ENCODE measurements around the gene RAB33B.
"Not testable (repeated sequence)": the region's sequence is repeated elsewhere in the genome, so short reads cannot be mapped to it uniquely, and the experiment has no call there.

The RAB33B gene

DNA sequence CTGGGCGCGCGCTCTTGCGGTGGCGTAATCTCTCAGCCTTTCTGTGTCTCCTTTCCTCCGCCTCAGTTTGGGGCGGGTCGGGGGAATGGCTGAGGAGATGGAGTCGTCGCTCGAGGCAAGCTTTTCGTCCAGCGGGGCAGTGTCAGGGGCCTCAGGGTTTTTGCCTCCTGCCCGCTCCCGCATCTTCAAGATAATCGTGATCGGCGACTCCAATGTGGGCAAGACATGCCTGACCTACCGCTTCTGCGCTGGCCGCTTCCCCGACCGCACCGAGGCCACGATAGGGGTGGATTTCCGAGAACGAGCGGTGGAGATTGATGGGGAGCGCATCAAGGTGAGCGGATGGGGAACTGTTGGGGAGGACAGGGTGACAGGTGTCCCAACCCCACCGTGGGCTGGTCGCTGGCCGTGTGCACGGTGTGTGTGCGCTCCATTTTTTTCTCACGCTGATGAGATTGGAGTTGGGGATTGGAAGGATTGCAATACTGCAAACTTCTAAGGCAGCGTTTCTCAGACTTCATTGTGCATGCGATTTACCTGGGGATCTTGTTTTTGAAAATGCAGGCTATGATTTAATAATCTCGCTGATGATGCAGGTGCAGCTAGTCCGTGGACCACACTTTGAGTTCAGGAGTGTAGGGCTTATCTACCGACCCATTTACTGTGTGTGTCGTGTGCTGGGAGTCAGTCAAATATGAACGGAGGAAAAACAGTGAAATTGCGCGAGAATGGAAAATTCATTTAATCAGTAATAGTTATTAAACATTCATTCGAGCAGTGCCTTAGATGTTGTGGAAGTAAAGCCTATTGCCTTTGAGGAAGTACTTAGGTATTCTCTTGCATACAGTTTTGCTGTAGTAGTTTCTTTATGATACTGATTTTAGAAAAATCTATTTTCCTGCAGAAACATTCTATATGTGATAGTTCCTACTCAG lies at the start of gene RAB33B:
Gene RAB33B (plus strand): TSS at position 11 of the 935 bp plus-strand sequence. CDS start 75 bp downstream, at position 86.
- DNase-seq = peak; percentile 53

GRCh38 chr4:139410312-139410711 lies 43.6 kb upstream of the RAB33B start:
- no peak for DNase-seq

DNA sequence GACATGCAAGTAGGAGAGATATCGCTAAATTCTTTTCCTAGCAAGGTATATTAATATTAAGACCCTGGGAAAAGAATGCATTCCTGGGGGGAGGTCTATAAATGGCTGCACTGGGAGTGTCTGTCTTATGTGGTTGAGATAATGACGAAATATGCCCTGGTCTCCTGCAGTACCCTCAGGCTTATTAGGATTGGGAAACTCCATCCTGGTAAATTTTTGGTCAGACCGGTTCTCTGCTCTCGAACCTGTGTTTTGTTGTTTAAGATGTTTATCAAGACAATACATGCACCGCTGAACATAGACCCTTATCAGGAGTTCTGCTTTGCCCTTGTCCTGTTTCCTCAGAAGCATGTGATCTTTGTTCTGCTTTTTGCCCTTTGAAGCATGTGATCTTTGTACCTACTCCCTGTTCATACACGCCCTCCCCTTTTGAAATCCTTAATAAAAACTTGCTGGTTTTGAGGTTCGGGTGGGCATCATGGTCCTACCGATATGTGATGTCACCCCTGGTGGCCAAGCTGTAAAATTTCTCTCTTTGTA lies 39.2 kb upstream of the RAB33B start:
- DNase-seq = not testable (repeated sequence)

GRCh38 chr4:139416073-139416673 lies 37.7 kb upstream of the RAB33B start:
- peak; percentile 54 for DNase-seq

- DNase-seq = peak; percentile 23
These were observed 34.5 kb upstream of the RAB33B start for GRCh38 chr4:139419388-139419914.

GRCh38 chr4:139420652-139421051 lies 33.3 kb upstream of the RAB33B start:
- DNase-seq = no peak

GRCh38 chr4:139436122-139436521 lies 17.8 kb upstream of the RAB33B start:
- DNase-seq = no peak

- DNase-seq = peak; percentile 40
These were observed 15.8 kb upstream of the RAB33B start for GRCh38 chr4:139438141-139438540.

DNA sequence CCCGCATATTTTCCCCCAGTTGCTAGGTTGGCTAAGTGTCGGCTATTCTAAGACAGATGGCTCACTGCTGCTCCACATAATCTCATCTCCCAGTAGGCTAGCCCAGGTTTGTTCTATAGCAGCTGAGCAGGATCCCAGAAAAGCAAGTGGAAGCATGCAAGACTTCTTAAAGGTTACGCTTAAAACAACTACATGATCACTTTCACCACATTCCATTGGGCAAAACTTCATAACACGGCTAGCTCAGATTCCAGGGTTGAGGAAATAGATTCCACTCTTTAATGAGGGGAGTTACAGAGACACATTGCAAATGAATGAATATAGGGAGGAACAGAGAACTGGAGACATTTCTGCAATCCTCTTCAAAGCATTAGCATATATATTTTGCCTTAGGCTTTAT lies 12.9 kb upstream of the RAB33B start:
- peak; percentile 47 for DNase-seq

DNA sequence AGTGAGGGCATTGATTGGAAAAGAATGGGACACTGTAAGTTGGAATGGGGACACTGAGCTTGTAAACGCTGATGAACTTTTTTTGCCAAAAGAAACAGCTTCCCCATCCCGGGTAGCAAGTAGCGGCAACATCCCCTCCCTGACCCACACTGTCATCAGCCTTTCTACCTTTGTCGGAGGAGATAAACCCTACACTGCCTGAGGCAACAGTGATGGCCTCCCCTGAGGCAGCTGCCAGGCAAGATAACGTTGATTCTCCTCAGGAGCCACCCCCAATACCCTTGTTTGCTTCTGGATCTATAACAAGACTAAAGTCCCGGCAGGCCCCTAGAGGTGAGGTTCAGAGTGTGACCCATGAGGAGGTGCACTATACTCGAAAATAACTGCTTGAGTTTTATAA lies 10.3 kb upstream of the RAB33B start:
- no peak for DNase-seq

GRCh38 chr4:139444881-139445280 lies 9.0 kb upstream of the RAB33B start:
- not testable (repeated sequence) for DNase-seq

- DNase-seq = not testable (repeated sequence)
These were observed 6.8 kb upstream of the RAB33B start for GRCh38 chr4:139447078-139447477.

GRCh38 chr4:139450586-139450985 lies 3.3 kb upstream of the RAB33B start:
- DNase-seq = no peak

GRCh38 chr4:139451997-139452396 lies 1.9 kb upstream of the RAB33B start:
- no peak for DNase-seq

- peak; percentile 82 for DNase-seq
These were observed 915 bp upstream of the RAB33B start for GRCh38 chr4:139453041-139453370.

DNA sequence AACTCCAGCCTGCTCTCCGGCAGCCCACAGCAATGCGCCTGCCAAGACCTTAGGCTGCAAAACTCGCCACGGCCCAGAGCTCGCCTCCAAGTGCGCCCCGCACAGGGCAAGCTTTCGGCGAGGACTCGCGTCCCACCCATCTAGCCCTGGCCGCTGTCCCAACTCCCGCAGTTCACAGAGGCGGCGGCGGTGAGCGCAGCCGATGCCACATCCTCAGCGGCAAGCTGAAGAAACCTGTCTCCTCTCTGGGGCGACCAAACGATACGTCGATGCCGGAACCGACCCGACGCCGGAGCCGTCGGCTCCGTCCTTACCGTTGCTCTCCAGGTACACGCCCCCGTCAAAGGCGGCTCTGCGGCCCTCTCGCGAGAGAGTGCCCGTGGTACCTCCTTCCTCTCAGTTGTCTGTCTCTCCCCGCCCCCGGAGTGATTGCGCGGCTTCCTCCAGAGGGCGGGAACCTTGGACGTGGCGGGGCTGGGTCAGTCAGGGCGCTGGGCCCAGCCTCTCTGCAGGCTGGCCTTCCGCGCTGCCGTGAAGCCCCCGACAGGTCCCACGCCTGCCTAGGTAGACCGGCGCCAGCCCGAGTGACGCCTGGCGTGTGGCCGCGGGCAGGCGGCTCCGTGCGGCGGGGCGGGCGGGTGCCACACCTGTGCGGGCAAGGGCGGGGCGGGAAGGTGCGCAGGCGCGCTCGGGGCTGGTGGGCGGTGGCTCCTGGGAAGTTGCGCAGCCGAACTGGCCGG lies 380 bp upstream of the RAB33B start:
- peak; percentile 96 for DNase-seq

GRCh38 chr4:139455126-139455538 lies 1.2 kb downstream of the RAB33B start:
- no peak for DNase-seq

GRCh38 chr4:139457318-139457717 lies 3.4 kb downstream of the RAB33B start:
- DNase-seq = peak; percentile 71

GRCh38 chr4:139458543-139458942 lies 4.6 kb downstream of the RAB33B start:
- DNase-seq = no peak

GRCh38 chr4:139458999-139459398 lies 5.1 kb downstream of the RAB33B start:
- no peak for DNase-seq

DNA sequence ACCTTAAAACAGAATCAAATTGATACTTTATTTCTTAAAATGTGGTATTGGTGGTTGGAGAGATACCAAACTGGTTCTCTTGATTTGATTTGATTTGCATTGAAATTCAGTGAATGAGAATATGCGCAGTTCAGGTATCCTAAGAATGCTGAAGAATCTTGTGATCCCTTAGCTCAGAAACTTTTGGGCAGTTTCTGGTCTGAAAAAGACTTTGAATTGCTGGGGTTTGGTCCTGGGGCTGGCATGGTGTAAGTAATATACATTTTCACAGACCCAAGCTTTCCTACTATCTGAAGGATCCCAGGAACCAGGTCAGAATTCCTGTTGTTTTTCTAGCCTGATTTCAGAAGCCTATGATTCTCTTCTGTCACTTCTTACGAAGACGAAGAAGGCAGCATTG lies 6.6 kb downstream of the RAB33B start:
- no peak for DNase-seq

DNA sequence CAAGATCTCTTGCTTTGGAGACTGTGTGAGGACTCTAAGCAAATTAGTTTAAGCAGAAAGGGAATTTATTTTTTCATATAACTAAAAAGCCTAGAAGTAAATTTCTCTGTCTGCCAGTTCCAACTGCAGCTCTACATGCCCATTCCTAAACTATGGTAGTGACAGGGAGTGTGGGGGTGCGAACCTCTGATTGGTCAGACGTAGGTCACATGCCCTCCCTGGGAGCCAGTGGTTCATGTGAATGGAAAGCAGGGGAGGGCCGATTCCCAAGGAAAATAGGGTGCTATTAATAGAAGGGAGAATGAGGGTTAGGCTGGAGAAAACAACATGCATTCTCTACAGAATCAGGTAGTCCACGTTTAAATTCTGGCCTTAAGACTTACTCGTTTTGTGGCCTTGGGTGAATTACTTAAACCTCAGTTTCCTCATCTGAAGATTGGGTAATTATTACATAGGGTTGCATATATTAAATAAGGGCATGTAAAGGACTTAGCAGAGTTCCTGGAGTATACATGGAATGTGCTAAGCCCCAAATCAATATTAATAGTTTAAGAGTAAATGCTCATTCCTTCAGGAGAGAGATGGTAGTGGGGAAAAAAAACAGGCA lies 7.2 kb downstream of the RAB33B start:
- DNase-seq = no peak

DNA sequence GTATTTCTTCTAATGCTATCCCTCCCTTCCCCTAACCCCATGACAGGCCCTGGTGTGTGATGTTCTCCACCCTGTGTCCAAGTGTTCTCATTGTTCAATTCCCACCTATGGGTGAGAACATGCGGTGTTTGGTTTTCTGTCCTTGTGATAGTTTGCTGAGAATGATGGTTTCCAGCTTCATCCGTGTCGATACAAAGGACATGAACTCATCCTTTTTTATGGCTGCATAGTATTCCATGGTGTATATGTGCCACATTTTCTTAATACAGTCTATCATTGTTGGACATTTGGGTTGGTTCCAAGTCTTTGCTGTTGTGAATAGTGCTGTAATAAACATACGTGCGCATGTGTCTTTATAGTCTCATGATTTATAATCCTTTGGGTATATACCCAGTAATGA lies 10.6 kb downstream of the RAB33B start:
- DNase-seq = not testable (repeated sequence)

Data from NCI-H82 (cell line).